ENCODE results near the gene STK32C.
"Not testable (repeated sequence)": the region's sequence is repeated elsewhere in the genome, so short reads cannot be mapped to it uniquely, and the experiment has no call there.

Gene STK32C

GRCh38 chr10:132159302-132160230, 148.2 kb downstream of the STK32C start:
- not testable (repeated sequence) for H3K36me3 ChIP-seq (ENCODE audit: insufficient read depth, low read length); H3K9me3 ChIP-seq (ENCODE audit: control insufficient read depth, insufficient read depth, low read length); H3K9ac ChIP-seq (ENCODE audit: low read depth, low read length)
- H3K4me1 ChIP-seq (ENCODE audit: insufficient read depth, low read length), result peaks cover 14% of the 10 kb centered on the region

- H3K36me3 ChIP-seq (ENCODE audit: insufficient read depth, low read length), result no peaks in the 10 kb centered on the region
- no peak overlapping the region for H3K9ac ChIP-seq (ENCODE audit: low read depth, low read length)
- peaks cover 14% of the 10 kb centered on the region for H3K4me1 ChIP-seq (ENCODE audit: insufficient read depth, low read length)
- no peaks in the 10 kb centered on the region for H3K9me3 ChIP-seq (ENCODE audit: control insufficient read depth, insufficient read depth, low read length)
These were observed 148.9 kb downstream of the STK32C start for GRCh38 chr10:132158823-132159222.

- Histone ChIP-seq H3K9me3 (ENCODE audit: control insufficient read depth, insufficient read depth, low read length) (no peaks in the 10 kb centered on the region), H3K9ac (ENCODE audit: low read depth, low read length) (no peak overlapping the region), H3K4me1 (ENCODE audit: insufficient read depth, low read length) (peaks cover 14% of the 10 kb centered on the region), H3K36me3 (ENCODE audit: insufficient read depth, low read length) (no peaks in the 10 kb centered on the region)
These were observed 149.5 kb downstream of the STK32C start for GRCh38 chr10:132158122-132158741.

Measured in ES-I3 (cell line).